A673 (cell line): ENCODE data around the gene EPPIN. TPM values are rescaled to one million over a fixed set of nuclear protein-coding genes. Genes with fewer than 3 reads are reported as not detected.
A peak's percentile ranks its signal among the peaks of the same experiment; 100 is the strongest.
"Not testable (repeated sequence)": the region's sequence is repeated elsewhere in the genome, so short reads cannot be mapped to it uniquely, and the experiment has no call there.

Source experiments
- BruUV-seq: library from RNA; stranded (reverse); fragments of 400-500 nt; replicated peaks from 2 replicates; lab custom pipeline; 2021; lab: Mats Ljungman, UMichigan
- CTCF ChIA-PET: fragments of 300-600 bp; sonication (Branson Sonifier 250); formaldehyde crosslinking; loops from one replicate; lab custom pipeline; 2022; ENCODE audit warnings: antibody characterized with exemption; lab: Charles Lee
- POLR2A ChIA-PET: fragments of 300-600 bp; sonication (Branson Sonifier 250); formaldehyde crosslinking; loops from one replicate; lab custom pipeline; 2022; ENCODE audit warnings: antibody characterized with exemption; ENCODE audit not compliant: low non-redundant PET; lab: Charles Lee
- DNase-seq: peaks from one replicate; pipeline ENCODE4 v3.0.0-alpha.2; 2015; ENCODE audit warnings: low spot score
- H3K27ac ChIP-seq: fragments of 200-600 bp; sonication (generic); 2 replicates; pipeline ENCODE4 v1.5.1; 2016; ENCODE audit warnings: mixed run types, low read depth, mild to moderate bottlenecking, mixed read lengths, antibody characterized with exemption, low read length; ENCODE audit not compliant: poor library complexity, severe bottlenecking
- H3K27me3 ChIP-seq: fragments of 200-600 bp; sonication (generic); replicated peaks from 2 replicates; pipeline ENCODE4 v1.6.1; 2017; ENCODE audit warnings: mixed run types, low read depth, mild to moderate bottlenecking, mixed read lengths, antibody characterized with exemption, low read length; ENCODE audit not compliant: insufficient read depth, poor library complexity
- H3K36me3 ChIP-seq: fragments of 200-600 bp; sonication (generic); 2 replicates; pipeline ENCODE4 v1.6.1; 2016; ENCODE audit warnings: mixed run types, mild to moderate bottlenecking, mixed read lengths, antibody characterized with exemption, low read length; ENCODE audit not compliant: insufficient read depth, poor library complexity, severe bottlenecking
- H3K4me1 ChIP-seq: fragments of 200-600 bp; sonication (generic); 2 replicates; pipeline ENCODE4 v1.6.1; 2017; ENCODE audit warnings: mixed run types, mild to moderate bottlenecking, mixed read lengths, antibody characterized with exemption, low read length; ENCODE audit not compliant: insufficient read depth, poor library complexity, severe bottlenecking
- H3K4me3 ChIP-seq: fragments of 200-600 bp; sonication (generic); 2 replicates; pipeline ENCODE4 v1.5.1; 2016; ENCODE audit warnings: low read depth, mixed run types, mild to moderate bottlenecking, mixed read lengths, low read length; ENCODE audit not compliant: poor library complexity, severe bottlenecking
- H3K9me3 ChIP-seq: fragments of 200-600 bp; sonication (generic); 2 replicates; pipeline ENCODE4 v1.6.1; 2016; ENCODE audit warnings: mixed run types, low read depth, mild to moderate bottlenecking, mixed read lengths, antibody characterized with exemption, low read length; ENCODE audit not compliant: poor library complexity, severe bottlenecking
- EZH2 ChIP-seq: fragments of 200-600 bp; sonication (generic); IDR thresholded peaks from 2 replicates; pipeline ENCODE4 v1.6.1; 2017; ENCODE audit warnings: borderline replicate concordance, low read depth, mild to moderate bottlenecking, mixed read lengths, antibody characterized with exemption, low read length; ENCODE audit not compliant: poor library complexity, severe bottlenecking
- intact Hi-C: fragments of 100-400 bp; cut with micrococcal nuclease; formaldehyde crosslinking; loops from one replicate; pipeline ENCODE4 v1.10.0; 2022; ENCODE audit not compliant: unreplicated experiment
- total RNA-seq: library from RNA; stranded (reverse); gene quantifications from 2 replicates; pipeline ENCODE4 v1.2.3, GENCODE V29; 2021
- TF ChIP-seq, protein P1 (sequence below): fragments of 300-800, 200-600 bp; sonication (generic); conservative IDR thresholded peaks from 2 replicates; pipeline ENCODE4 v1.5.1; 2017; ENCODE audit warnings: low read depth, mild to moderate bottlenecking, antibody characterized with exemption, low read length, moderate library complexity, mixed read lengths

EPPIN gene
- total RNA-seq, 1 experiment from 2014 or later = not detected

GRCh38 chr20:45578231-45578630 lies 31.0 kb upstream of the EPPIN start:
- Histone ChIP-seq H3K27ac (no peak overlapping the region), H3K27me3 (peaks cover 21% of the 10 kb centered on the region), H3K9me3 (no peaks in the 10 kb centered on the region), H3K4me1 (no peaks in the 10 kb centered on the region), H3K4me3 (no peak overlapping the region), H3K36me3 (no peaks in the 10 kb centered on the region)
- peak; percentile 1 for DNase-seq
- BruUV-seq = no TSS peak
- ChIA-PET CTCF (no interaction called here), POLR2A (no interaction called here)
- intact Hi-C loops = no loop called here
- no peak for TF ChIP-seq EZH2
- TF ChIP-seq, protein P1, sequence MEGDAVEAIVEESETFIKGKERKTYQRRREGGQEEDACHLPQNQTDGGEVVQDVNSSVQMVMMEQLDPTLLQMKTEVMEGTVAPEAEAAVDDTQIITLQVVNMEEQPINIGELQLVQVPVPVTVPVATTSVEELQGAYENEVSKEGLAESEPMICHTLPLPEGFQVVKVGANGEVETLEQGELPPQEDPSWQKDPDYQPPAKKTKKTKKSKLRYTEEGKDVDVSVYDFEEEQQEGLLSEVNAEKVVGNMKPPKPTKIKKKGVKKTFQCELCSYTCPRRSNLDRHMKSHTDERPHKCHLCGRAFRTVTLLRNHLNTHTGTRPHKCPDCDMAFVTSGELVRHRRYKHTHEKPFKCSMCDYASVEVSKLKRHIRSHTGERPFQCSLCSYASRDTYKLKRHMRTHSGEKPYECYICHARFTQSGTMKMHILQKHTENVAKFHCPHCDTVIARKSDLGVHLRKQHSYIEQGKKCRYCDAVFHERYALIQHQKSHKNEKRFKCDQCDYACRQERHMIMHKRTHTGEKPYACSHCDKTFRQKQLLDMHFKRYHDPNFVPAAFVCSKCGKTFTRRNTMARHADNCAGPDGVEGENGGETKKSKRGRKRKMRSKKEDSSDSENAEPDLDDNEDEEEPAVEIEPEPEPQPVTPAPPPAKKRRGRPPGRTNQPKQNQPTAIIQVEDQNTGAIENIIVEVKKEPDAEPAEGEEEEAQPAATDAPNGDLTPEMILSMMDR = no peak

DNA sequence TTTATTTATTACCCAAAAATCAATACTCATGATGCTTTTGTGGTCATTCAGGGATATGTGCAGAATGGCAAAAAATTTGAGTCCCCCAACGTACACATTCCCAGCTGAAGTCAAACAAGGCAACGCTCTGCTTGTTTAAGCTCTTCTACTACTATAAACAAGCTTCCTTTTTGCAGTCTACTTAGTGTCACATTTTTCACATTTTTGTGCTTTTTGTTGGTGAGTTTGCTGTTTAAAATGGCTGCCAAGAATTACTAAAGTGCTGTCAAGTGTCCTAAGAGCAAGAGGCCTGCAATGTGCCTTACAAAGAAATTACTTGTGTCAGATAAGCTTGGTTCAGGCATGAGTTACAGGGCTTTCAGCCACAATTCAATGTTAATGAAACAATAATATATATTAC lies 29.8 kb upstream of the EPPIN start:
- ChIA-PET POLR2A (no interaction called here), CTCF (no interaction called here)
- H3K36me3 ChIP-seq = no peaks in the 10 kb centered on the region
- H3K4me1 ChIP-seq = no peaks in the 10 kb centered on the region
- no peak overlapping the region for H3K27ac ChIP-seq
- no TSS peak for BruUV-seq
- TF ChIP-seq EZH2 = no peak
- TF ChIP-seq, protein P1 = no peak
- no peaks in the 10 kb centered on the region for H3K9me3 ChIP-seq
- no peak for DNase-seq
- no peak overlapping the region for H3K4me3 ChIP-seq
- peaks cover 10% of the 10 kb centered on the region for H3K27me3 ChIP-seq
- intact Hi-C loops = no loop called here

GRCh38 chr20:45575931-45576330 lies 28.7 kb upstream of the EPPIN start:
- intact Hi-C loops = no loop called here
- POLR2A ChIA-PET = no interaction called here
- no peak for DNase-seq
- H3K27me3 ChIP-seq = peaks cover 8% of the 10 kb centered on the region
- H3K27ac ChIP-seq = no peak overlapping the region
- no TSS peak for BruUV-seq
- no peaks in the 10 kb centered on the region for H3K9me3 ChIP-seq
- no peaks in the 10 kb centered on the region for H3K4me1 ChIP-seq
- TF ChIP-seq, protein P1 = no peak
- TF ChIP-seq EZH2 = no peak
- no peaks in the 10 kb centered on the region for H3K36me3 ChIP-seq
- no peak overlapping the region for H3K4me3 ChIP-seq
- CTCF ChIA-PET = no interaction called here

GRCh38 chr20:45569650-45570049 lies 22.4 kb upstream of the EPPIN start:
- CTCF ChIA-PET = not testable (repeated sequence)

More at GRCh38 chr20:45569650-45570049, 22.4 kb upstream of the EPPIN start:
- DNase-seq, H3K4me3 ChIP-seq, H3K4me1 ChIP-seq, H3K27ac ChIP-seq, BruUV-seq, POLR2A ChIA-PET, H3K9me3 ChIP-seq, intact Hi-C loops, H3K27me3 ChIP-seq, H3K36me3 ChIP-seq: not testable (repeated sequence)
